ENCODE data around the gene ABCG1.

DNA sequence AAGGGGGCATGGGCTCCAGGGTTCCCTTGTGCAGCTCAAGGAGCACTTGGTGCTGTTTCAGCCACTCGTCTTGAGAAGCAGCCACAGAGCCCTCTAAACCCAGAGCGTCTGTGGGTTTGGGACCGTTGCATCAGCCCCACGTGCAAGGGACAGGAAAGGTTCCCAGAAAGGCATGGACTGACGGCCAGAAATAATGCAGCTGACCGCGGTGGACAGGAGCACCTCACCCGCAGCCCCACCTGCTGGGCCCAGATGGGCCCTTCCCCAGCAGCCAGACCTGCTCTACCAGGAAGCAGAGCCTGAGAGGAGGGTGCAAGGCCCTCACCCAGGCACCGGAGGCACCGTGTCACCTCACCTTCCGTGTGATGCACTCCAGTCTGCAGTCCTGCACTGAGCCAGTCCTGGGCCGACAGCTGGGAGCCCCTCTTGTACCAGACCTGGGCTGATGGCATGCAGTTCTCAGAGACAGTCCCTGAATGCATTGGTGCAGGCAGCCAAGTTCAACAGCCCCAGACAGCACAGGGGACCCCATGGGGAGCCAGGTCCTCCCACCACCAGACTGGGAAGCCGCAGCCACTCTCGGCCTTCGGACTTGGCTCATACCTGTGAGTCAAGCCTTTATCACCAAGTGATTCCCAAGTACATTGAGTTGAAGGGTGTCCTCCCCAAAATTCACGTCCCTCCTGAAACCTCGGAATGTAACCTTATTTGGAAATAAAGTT lies 101.1 kb downstream of the ABCG1 start:
- TF ChIP-seq POLR2AphosphoS5 (IDR thresholded peaks at IDR 0.05; ENCODE audit: low read depth, low read length) (no peak), TAF1 (IDR thresholded peaks at IDR 0.05; ENCODE audit: borderline replicate concordance, low read depth, low read length) (no peak)
